CD4-positive, alpha-beta memory T cell (primary cell): ENCODE results near the gene CUL9. TPM values are rescaled to one million over a fixed set of nuclear protein-coding genes. Genes with fewer than 3 reads are reported as not detected.

Experiments used
- CTCF ChIA-PET: fragments of 350-600 bp; sonication (Branson Sonifier 250); formaldehyde crosslinking; loops from one replicate; lab custom pipeline; 2021; ENCODE audit warnings: inconsistent platforms; ENCODE audit not compliant: partially characterized antibody; lab: Charles Lee
- POLR2A ChIA-PET: fragments of 350-600 bp; sonication (Branson Sonifier 250); formaldehyde crosslinking; loops from one replicate; lab custom pipeline; 2021; ENCODE audit not compliant: partially characterized antibody; lab: Charles Lee
- DNase-seq, 5 donors: peaks; one replicate each; pipeline versions ENCODE4 v3.0.0 to v3.0.0-alpha.2; 2020 to 2022; ENCODE audit warnings: mixed read lengths in 1 of 5
- H3K27ac ChIP-seq: one replicate; pipeline ENCODE4 v1.7.0; 2013; ENCODE audit warnings: low read depth, low read length
- H3K27me3 ChIP-seq: 2 replicates; pipeline ENCODE4 v1.7.0; 2013; ENCODE audit warnings: mild to moderate bottlenecking, low read length, moderate library complexity; ENCODE audit not compliant: insufficient read depth
- H3K36me3 ChIP-seq: 2 replicates; pipeline ENCODE4 v1.7.0; 2013; ENCODE audit warnings: mild to moderate bottlenecking, low read length, moderate library complexity; ENCODE audit not compliant: insufficient read depth
- H3K4me1 ChIP-seq: 2 replicates; pipeline ENCODE4 v1.7.0; 2013; ENCODE audit warnings: mild to moderate bottlenecking, low read length, moderate library complexity; ENCODE audit not compliant: insufficient read depth
- H3K4me3 ChIP-seq, 2 donors: one replicate each; pipeline ENCODE4 v1.7.0; 2013; ENCODE audit warnings: low read length in 2 of 2, mild to moderate bottlenecking in 1 of 2
- H3K9me3 ChIP-seq, 2 donors: one replicate each; pipeline ENCODE4 v1.7.0; 2013; ENCODE audit warnings: low read length in 2 of 2, control low read depth in 1 of 2; ENCODE audit not compliant: control insufficient read depth in 1 of 2
- H3K27ac Mint-ChIP-seq, 7 donors: one replicate each; pipeline ENCODE4 v1.8.0; 2020 to 2021; ENCODE audit warnings: mixed read lengths in 7 of 7, mild to moderate bottlenecking in 6 of 7, inconsistent platforms in 3 of 7, moderate library complexity in 3 of 7
- H3K27me3 Mint-ChIP-seq, 2 donors: one replicate each; pipeline ENCODE4 v1.8.0; 2020 to 2021; ENCODE audit warnings: mixed read lengths in 2 of 2
- H3K36me3 Mint-ChIP-seq, 2 donors: one replicate each; pipeline ENCODE4 v1.8.0; 2020 to 2021; ENCODE audit warnings: mixed read lengths in 2 of 2, inconsistent platforms in 1 of 2, mild to moderate bottlenecking in 1 of 2
- H3K4me1 Mint-ChIP-seq, 4 donors: one replicate each; pipeline ENCODE4 v1.8.0; 2020 to 2021; ENCODE audit warnings: mixed read lengths in 4 of 4, mild to moderate bottlenecking in 1 of 4
- H3K4me3 Mint-ChIP-seq, 8 donors: one replicate each; pipeline ENCODE4 v1.8.0; 2020 to 2021; ENCODE audit warnings: mixed read lengths in 8 of 8, mild to moderate bottlenecking in 7 of 8, moderate library complexity in 6 of 8, inconsistent platforms in 3 of 8
- H3K9me3 Mint-ChIP-seq, 8 donors: one replicate each; pipeline ENCODE4 v1.8.0; 2020 to 2021; ENCODE audit warnings: mixed read lengths in 8 of 8, mild to moderate bottlenecking in 5 of 8, inconsistent platforms in 3 of 8, moderate library complexity in 1 of 8
- intact Hi-C: fragments of 100-400 bp; cut with micrococcal nuclease; formaldehyde crosslinking; loops from one replicate; pipeline ENCODE4 v1.15.1; 2023
- polyA plus RNA-seq, 2 donors: library from polyadenylated mRNA; unstranded; fragments of 300-500 nt; fragmentation: Illumina TruSeq; gene quantifications; one replicate each; pipeline ENCODE4 v1.2.3, GENCODE V29; 2021
- total RNA-seq, 2 experiments: library from RNA; stranded (reverse); gene quantifications; one replicate each; pipeline ENCODE4 v1.2.3, GENCODE V29; 2021

Gene CUL9
- total and polyA plus RNA-seq, 4 experiments from 2014 or later = 8.3 to 95.2 (median 54.9) TPM

- H3K9me3 Mint-ChIP-seq = no peaks in the 10 kb centered on the region
- intact Hi-C loops = no loop called here
- Histone ChIP-seq H3K4me1 (peaks cover 4% of the 10 kb centered on the region), H3K27me3 (no peaks in the 10 kb centered on the region), H3K4me3 (no peak overlapping the region), H3K36me3 (peaks cover 29% of the 10 kb centered on the region), H3K9me3 (no peaks in the 10 kb centered on the region), H3K27ac (no peak overlapping the region)
- no peaks in the 10 kb centered on the region for H3K27me3 Mint-ChIP-seq
- no peak for DNase-seq
- ChIA-PET CTCF (no interaction called here), POLR2A (no interaction called here)
- H3K27ac Mint-ChIP-seq = no peak overlapping the region
- peak overlapping the region in 1 of 8 donors; percentile 60 for H3K4me3 Mint-ChIP-seq
- H3K36me3 Mint-ChIP-seq = peaks cover 46 to 53% of the 10 kb centered on the region in 2 donors
- H3K4me1 Mint-ChIP-seq = peaks cover 0 to 11% (median 9%) of the 10 kb centered on the region in 4 donors
These were observed 11.9 kb downstream of the CUL9 start for GRCh38 chr6:43193929-43194328.

- intact Hi-C loops = no loop called here
- no peak for DNase-seq
These were observed 14.3 kb downstream of the CUL9 start for GRCh38 chr6:43196337-43196736.

GRCh38 chr6:43199912-43200311, 17.9 kb downstream of the CUL9 start:
- Histone ChIP-seq H3K9me3 (no peaks in the 10 kb centered on the region), H3K36me3 (peaks cover 39% of the 10 kb centered on the region), H3K4me3 (no peak overlapping the region), H3K27me3 (no peaks in the 10 kb centered on the region), H3K4me1 (no peaks in the 10 kb centered on the region), H3K27ac (no peak overlapping the region)
- H3K27ac Mint-ChIP-seq = peak overlapping the region in 3 of 7 donors; percentile 19 to 80 (median 50)
- peaks cover 42 to 58% of the 10 kb centered on the region in 2 donors for H3K36me3 Mint-ChIP-seq
- no peaks in the 10 kb centered on the region for H3K27me3 Mint-ChIP-seq
- H3K4me3 Mint-ChIP-seq = no peak overlapping the region
- DNase-seq = no peak
- peaks cover 0 to 3% (median 0%) of the 10 kb centered on the region in 4 donors for H3K4me1 Mint-ChIP-seq
- ChIA-PET POLR2A (no interaction called here), CTCF (interaction anchor here (1.9 kb wide), 1 partner anchor 30 kb away, joined by 5 read pairs; the partner anchor contains the start of gene DNPH1)
- intact Hi-C loops = no loop called here
- no peaks in the 10 kb centered on the region for H3K9me3 Mint-ChIP-seq

More at GRCh38 chr6:43196337-43196736, 14.3 kb downstream of the CUL9 start:
- Histone ChIP-seq H3K27me3 (no peaks in the 10 kb centered on the region), H3K36me3 (peaks cover 39% of the 10 kb centered on the region), H3K9me3 (no peaks in the 10 kb centered on the region), H3K27ac (no peak overlapping the region), H3K4me1 (no peaks in the 10 kb centered on the region), H3K4me3 (no peak overlapping the region)
- peaks cover 50 to 62% of the 10 kb centered on the region in 2 donors for H3K36me3 Mint-ChIP-seq
- POLR2A ChIA-PET = no interaction called here
- H3K27me3 Mint-ChIP-seq = no peaks in the 10 kb centered on the region
- no peak overlapping the region for H3K4me3 Mint-ChIP-seq
- H3K27ac Mint-ChIP-seq = peak overlapping the region in 4 of 7 donors; percentile 18 to 80 (median 70)
- H3K9me3 Mint-ChIP-seq = no peaks in the 10 kb centered on the region
- peaks cover 0 to 5% (median 1%) of the 10 kb centered on the region in 4 donors for H3K4me1 Mint-ChIP-seq
- CTCF ChIA-PET = no interaction called here

- H3K27ac Mint-ChIP-seq = peak overlapping the region in 3 of 7 donors; percentile 1 to 59 (median 58)
- peaks cover 34% of the 10 kb centered on the region for H3K36me3 ChIP-seq
These were observed 18.5 kb downstream of the CUL9 start for GRCh38 chr6:43200541-43200940.

GRCh38 chr6:43202451-43202850, 20.5 kb downstream of the CUL9 start:
- no peaks in the 10 kb centered on the region for H3K27me3 Mint-ChIP-seq
- ChIA-PET POLR2A (interaction anchor here (0.7 kb wide), 1 partner anchor 22 kb away, joined by 4 read pairs; no protein-coding TSS in a partner anchor), CTCF (no interaction called here)
- intact Hi-C loops = no loop called here
- Histone ChIP-seq H3K27ac (no peak overlapping the region), H3K27me3 (no peaks in the 10 kb centered on the region), H3K36me3 (peaks cover 21% of the 10 kb centered on the region), H3K4me3 (no peak overlapping the region), H3K4me1 (no peaks in the 10 kb centered on the region), H3K9me3 (no peaks in the 10 kb centered on the region)
- H3K4me3 Mint-ChIP-seq = no peak overlapping the region
- no peak for DNase-seq
- H3K36me3 Mint-ChIP-seq = peaks cover 38 to 51% of the 10 kb centered on the region in 2 donors
- H3K4me1 Mint-ChIP-seq = peaks cover 0 to 1% (median 0%) of the 10 kb centered on the region in 4 donors
- H3K27ac Mint-ChIP-seq = peak overlapping the region in 1 of 7 donors; percentile 41
- no peaks in the 10 kb centered on the region for H3K9me3 Mint-ChIP-seq

More at GRCh38 chr6:43200541-43200940, 18.5 kb downstream of the CUL9 start:
- no peak for DNase-seq
- no peak overlapping the region for H3K4me3 Mint-ChIP-seq
- Histone ChIP-seq H3K4me3 (no peak overlapping the region), H3K27ac (no peak overlapping the region), H3K4me1 (no peaks in the 10 kb centered on the region), H3K27me3 (no peaks in the 10 kb centered on the region), H3K9me3 (no peaks in the 10 kb centered on the region)
- H3K9me3 Mint-ChIP-seq = no peaks in the 10 kb centered on the region
- H3K36me3 Mint-ChIP-seq = peaks cover 41 to 57% of the 10 kb centered on the region in 2 donors
- ChIA-PET POLR2A (no interaction called here), CTCF (interaction anchor here (1.9 kb wide), 1 partner anchor 29 kb away, joined by 5 read pairs; the partner anchor contains the start of gene DNPH1)
- H3K27me3 Mint-ChIP-seq = no peaks in the 10 kb centered on the region
- peaks cover 0 to 1% (median 0%) of the 10 kb centered on the region in 4 donors for H3K4me1 Mint-ChIP-seq
- intact Hi-C loops = no loop called here

GRCh38 chr6:43203029-43203717, 21.2 kb downstream of the CUL9 start:
- ChIA-PET POLR2A (interaction anchor here (1.4 kb wide), 1 partner anchor 10 kb away, joined by 3 read pairs; no protein-coding TSS in a partner anchor), CTCF (no interaction called here)
- H3K9me3 Mint-ChIP-seq = no peaks in the 10 kb centered on the region
- H3K27me3 Mint-ChIP-seq = no peaks in the 10 kb centered on the region
- Histone ChIP-seq H3K36me3 (peaks cover 16% of the 10 kb centered on the region), H3K9me3 (no peaks in the 10 kb centered on the region), H3K27ac (no peak overlapping the region), H3K27me3 (no peaks in the 10 kb centered on the region), H3K4me1 (no peaks in the 10 kb centered on the region), H3K4me3 (no peak overlapping the region)
- no peak overlapping the region for H3K27ac Mint-ChIP-seq
- intact Hi-C loops = no loop called here
- no peak overlapping the region for H3K4me3 Mint-ChIP-seq
- H3K36me3 Mint-ChIP-seq = peaks cover 34 to 49% of the 10 kb centered on the region in 2 donors
- no peak for DNase-seq
- H3K4me1 Mint-ChIP-seq = peaks cover 0 to 1% (median 0%) of the 10 kb centered on the region in 4 donors

GRCh38 chr6:43203718-43204095, 21.7 kb downstream of the CUL9 start:
- H3K36me3 Mint-ChIP-seq = peaks cover 34 to 50% of the 10 kb centered on the region in 2 donors
- Histone ChIP-seq H3K4me1 (no peaks in the 10 kb centered on the region), H3K4me3 (no peak overlapping the region), H3K36me3 (peaks cover 16% of the 10 kb centered on the region), H3K9me3 (no peaks in the 10 kb centered on the region), H3K27me3 (no peaks in the 10 kb centered on the region), H3K27ac (no peak overlapping the region)
- peak overlapping the region in 1 of 7 donors; percentile 5 for H3K27ac Mint-ChIP-seq
- H3K9me3 Mint-ChIP-seq = no peaks in the 10 kb centered on the region
- POLR2A ChIA-PET = interaction anchor here (0.5 to 1.4 kb wide), 2 partner anchors 9 to 24 kb away, joined by 3 read pairs; no protein-coding TSS in a partner anchor
- H3K27me3 Mint-ChIP-seq = no peaks in the 10 kb centered on the region
- H3K4me3 Mint-ChIP-seq = no peak overlapping the region
- DNase-seq = no peak
- H3K4me1 Mint-ChIP-seq = peaks cover 0 to 1% (median 0%) of the 10 kb centered on the region in 4 donors
- intact Hi-C loops = no loop called here
- CTCF ChIA-PET = no interaction called here
